ENCODE results near the gene GCC2. TPM values are rescaled to one million over a fixed set of nuclear protein-coding genes. Genes with fewer than 3 reads are reported as not detected.

The GCC2 gene
- total and polyA plus RNA-seq, 2 of the 13 experiments (the other 11 are each of a cell fraction or from before 2014, with no cell fraction given), result 17.6 to 22.5 TPM

DNA sequence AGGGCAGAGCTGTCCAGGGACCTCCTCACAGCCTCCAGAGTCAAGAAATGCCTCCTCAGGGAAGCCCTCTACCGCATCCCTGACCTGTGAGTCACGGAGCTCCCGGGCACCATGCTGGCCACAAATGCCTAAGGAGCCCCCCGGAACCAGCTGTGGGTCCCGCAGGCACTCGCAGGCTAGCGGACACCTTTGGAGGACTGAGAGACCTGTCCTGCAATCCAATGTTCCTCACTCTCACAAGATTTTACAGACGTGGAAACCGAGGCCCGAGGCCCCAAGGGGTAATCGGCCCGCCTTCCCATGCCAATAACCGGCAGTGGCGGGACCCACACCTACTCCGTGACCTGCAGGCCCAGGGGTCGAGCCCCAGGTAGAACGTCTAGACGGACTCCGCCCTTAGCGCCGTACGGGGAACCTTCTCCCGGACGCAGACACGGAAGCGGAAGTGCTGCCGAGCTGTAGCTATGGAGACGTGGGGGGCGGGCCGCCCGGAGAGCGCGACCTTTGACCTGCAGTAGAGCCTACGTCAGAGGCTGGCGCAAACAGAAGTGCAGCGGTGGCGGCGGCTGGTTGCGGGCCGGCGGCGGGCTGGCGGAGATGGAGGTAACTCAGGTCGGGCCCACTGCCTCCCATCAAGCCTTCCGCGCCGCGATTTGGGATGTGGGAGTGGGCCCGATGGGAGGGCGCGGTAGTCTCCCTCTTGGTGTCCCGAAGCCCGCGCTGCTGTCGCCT lies at the start of gene GCC2 (continued):
- TF ChIP-seq, protein P1, sequence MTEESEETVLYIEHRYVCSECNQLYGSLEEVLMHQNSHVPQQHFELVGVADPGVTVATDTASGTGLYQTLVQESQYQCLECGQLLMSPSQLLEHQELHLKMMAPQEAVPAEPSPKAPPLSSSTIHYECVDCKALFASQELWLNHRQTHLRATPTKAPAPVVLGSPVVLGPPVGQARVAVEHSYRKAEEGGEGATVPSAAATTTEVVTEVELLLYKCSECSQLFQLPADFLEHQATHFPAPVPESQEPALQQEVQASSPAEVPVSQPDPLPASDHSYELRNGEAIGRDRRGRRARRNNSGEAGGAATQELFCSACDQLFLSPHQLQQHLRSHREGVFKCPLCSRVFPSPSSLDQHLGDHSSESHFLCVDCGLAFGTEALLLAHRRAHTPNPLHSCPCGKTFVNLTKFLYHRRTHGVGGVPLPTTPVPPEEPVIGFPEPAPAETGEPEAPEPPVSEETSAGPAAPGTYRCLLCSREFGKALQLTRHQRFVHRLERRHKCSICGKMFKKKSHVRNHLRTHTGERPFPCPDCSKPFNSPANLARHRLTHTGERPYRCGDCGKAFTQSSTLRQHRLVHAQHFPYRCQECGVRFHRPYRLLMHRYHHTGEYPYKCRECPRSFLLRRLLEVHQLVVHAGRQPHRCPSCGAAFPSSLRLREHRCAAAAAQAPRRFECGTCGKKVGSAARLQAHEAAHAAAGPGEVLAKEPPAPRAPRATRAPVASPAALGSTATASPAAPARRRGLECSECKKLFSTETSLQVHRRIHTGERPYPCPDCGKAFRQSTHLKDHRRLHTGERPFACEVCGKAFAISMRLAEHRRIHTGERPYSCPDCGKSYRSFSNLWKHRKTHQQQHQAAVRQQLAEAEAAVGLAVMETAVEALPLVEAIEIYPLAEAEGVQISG (CRISPR knock-in tag; IDR thresholded peaks at IDR 0.05), result peak; percentile 95
- TF ChIP-seq ZNF10 (CRISPR knock-in tag; IDR thresholded peaks at IDR 0.05; ENCODE audit: borderline replicate concordance, low read depth) (no peak), GFI1 (CRISPR knock-in tag; IDR thresholded peaks at IDR 0.05; ENCODE audit: borderline replicate concordance) (peak; percentile 62; the same call in 1 of the 2 replicates), SIX4 (CRISPR knock-in tag; IDR thresholded peaks at IDR 0.05) (no peak; the same call in 1 of the 2 replicates), ATF7 (IDR thresholded peaks at IDR 0.05) (no peak), ATF7 (CRISPR knock-in tag; IDR thresholded peaks at IDR 0.05) (peak; percentile 78; the same call in 1 of the 2 replicates), NR2F1 (CRISPR knock-in tag; IDR thresholded peaks at IDR 0.05) (peak; percentile 94 to 97), PAX8 (CRISPR knock-in tag; IDR thresholded peaks at IDR 0.05; ENCODE audit: borderline replicate concordance) (no peak; the same call in 1 of the 2 replicates), ZFP41 (CRISPR knock-in tag; IDR thresholded peaks at IDR 0.05; ENCODE audit: borderline replicate concordance) (peak; percentile 73; the same call in 1 of the 2 replicates), ZNF383 (CRISPR knock-in tag; IDR thresholded peaks at IDR 0.05; ENCODE audit: borderline replicate concordance) (no peak), ZNF382 (CRISPR knock-in tag; IDR thresholded peaks at IDR 0.05; ENCODE audit: borderline replicate concordance) (no peak), PHF5A (CRISPR knock-in tag; IDR thresholded peaks at IDR 0.05; ENCODE audit: low read depth, unreplicated experiment) (peak; percentile 82), WIZ (CRISPR knock-in tag; IDR thresholded peaks at IDR 0.05) (peak; percentile 81; the same call in 1 of the 2 replicates), ZNF879 (CRISPR knock-in tag; IDR thresholded peaks at IDR 0.05) (no peak), SMAD3 (CRISPR knock-in tag; IDR thresholded peaks at IDR 0.05) (0 out of 2 replicates have a peak, but pooled peaks have one; percentile 71)
- TF ChIP-seq, protein P2, sequence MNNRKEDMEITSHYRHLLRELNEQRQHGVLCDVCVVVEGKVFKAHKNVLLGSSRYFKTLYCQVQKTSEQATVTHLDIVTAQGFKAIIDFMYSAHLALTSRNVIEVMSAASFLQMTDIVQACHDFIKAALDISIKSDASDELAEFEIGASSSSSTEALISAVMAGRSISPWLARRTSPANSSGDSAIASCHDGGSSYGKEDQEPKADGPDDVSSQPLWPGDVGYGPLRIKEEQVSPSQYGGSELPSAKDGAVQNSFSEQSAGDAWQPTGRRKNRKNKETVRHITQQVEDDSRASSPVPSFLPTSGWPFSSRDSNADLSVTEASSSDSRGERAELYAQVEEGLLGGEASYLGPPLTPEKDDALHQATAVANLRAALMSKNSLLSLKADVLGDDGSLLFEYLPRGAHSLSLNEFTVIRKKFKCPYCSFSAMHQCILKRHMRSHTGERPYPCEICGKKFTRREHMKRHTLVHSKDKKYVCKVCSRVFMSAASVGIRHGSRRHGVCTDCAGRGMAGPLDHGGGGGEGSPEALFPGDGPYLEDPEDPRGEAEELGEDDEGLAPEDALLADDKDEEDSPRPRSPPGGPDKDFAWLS (CRISPR knock-in tag; IDR thresholded peaks at IDR 0.05; ENCODE audit: borderline replicate concordance), result no peak
- TF ChIP-seq, protein P3, sequence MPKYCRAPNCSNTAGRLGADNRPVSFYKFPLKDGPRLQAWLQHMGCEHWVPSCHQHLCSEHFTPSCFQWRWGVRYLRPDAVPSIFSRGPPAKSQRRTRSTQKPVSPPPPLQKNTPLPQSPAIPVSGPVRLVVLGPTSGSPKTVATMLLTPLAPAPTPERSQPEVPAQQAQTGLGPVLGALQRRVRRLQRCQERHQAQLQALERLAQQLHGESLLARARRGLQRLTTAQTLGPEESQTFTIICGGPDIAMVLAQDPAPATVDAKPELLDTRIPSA (CRISPR knock-in tag; IDR thresholded peaks at IDR 0.05; ENCODE audit: borderline replicate concordance), result peak; percentile 77; the same call in 1 of the 2 replicates
- TF ChIP-seq, protein P4, sequence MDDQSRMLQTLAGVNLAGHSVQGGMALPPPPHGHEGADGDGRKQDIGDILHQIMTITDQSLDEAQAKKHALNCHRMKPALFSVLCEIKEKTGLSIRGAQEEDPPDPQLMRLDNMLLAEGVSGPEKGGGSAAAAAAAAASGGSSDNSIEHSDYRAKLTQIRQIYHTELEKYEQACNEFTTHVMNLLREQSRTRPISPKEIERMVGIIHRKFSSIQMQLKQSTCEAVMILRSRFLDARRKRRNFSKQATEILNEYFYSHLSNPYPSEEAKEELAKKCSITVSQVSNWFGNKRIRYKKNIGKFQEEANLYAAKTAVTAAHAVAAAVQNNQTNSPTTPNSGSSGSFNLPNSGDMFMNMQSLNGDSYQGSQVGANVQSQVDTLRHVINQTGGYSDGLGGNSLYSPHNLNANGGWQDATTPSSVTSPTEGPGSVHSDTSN (CRISPR knock-in tag; IDR thresholded peaks at IDR 0.05; ENCODE audit: borderline replicate concordance), result no peak
- TF ChIP-seq, protein P5, sequence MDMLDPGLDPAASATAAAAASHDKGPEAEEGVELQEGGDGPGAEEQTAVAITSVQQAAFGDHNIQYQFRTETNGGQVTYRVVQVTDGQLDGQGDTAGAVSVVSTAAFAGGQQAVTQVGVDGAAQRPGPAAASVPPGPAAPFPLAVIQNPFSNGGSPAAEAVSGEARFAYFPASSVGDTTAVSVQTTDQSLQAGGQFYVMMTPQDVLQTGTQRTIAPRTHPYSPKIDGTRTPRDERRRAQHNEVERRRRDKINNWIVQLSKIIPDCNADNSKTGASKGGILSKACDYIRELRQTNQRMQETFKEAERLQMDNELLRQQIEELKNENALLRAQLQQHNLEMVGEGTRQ (IDR thresholded peaks at IDR 0.05; ENCODE audit: low read depth, low read length), result no peak
- TF ChIP-seq, protein P5 (CRISPR knock-in tag; IDR thresholded peaks at IDR 0.05; ENCODE audit: borderline replicate concordance), result no peak; the same call in 1 of the 2 replicates
